Activated T-cell treated with anti-CD3 and anti-CD28 coated beads for 24 hours (primary cell): ENCODE results near the gene TMEM220.
A peak's percentile ranks its signal among the peaks of the same experiment; 100 is the strongest.

Experiments used
- DNase-seq: peaks from one replicate; pipeline ENCODE4 v3.0.0-alpha.2; 2020; ENCODE audit warnings: low read depth

TMEM220 gene

GRCh38 chr17:10729334-10730193 lies at the start of gene TMEM220:
Gene TMEM220 (minus strand): TSS chr17:10730023. CDS start chr17:10729851, 172 bp downstream.
- peak; percentile 8 for DNase-seq

GRCh38 chr17:10779609-10780008 lies 49.8 kb upstream of the TMEM220 start:
- no peak for DNase-seq

- DNase-seq = no peak
Measured at GRCh38 chr17:10777890-10778289, 48.1 kb upstream of the TMEM220 start.

- no peak for DNase-seq
Measured at GRCh38 chr17:10777131-10777807, 47.4 kb upstream of the TMEM220 start.

- no peak for DNase-seq
Measured at GRCh38 chr17:10776381-10776780, 46.6 kb upstream of the TMEM220 start.

GRCh38 chr17:10775740-10776356 lies 46.0 kb upstream of the TMEM220 start:
- DNase-seq = no peak

- no peak for DNase-seq
Measured at GRCh38 chr17:10775058-10775457, 45.2 kb upstream of the TMEM220 start.

GRCh38 chr17:10773391-10773790 lies 43.6 kb upstream of the TMEM220 start:
- DNase-seq = no peak

- DNase-seq = peak; percentile 14
Measured at GRCh38 chr17:10772425-10773380, 42.9 kb upstream of the TMEM220 start.

GRCh38 chr17:10771148-10771547 lies 41.3 kb upstream of the TMEM220 start:
- no peak for DNase-seq

GRCh38 chr17:10769840-10770239 lies 40.0 kb upstream of the TMEM220 start:
- no peak for DNase-seq

- DNase-seq = no peak
Measured at GRCh38 chr17:10768750-10769251, 39.0 kb upstream of the TMEM220 start.

- no peak for DNase-seq
Measured at GRCh38 chr17:10767232-10767631, 37.4 kb upstream of the TMEM220 start.

- DNase-seq = no peak
Measured at GRCh38 chr17:10762037-10762436, 32.2 kb upstream of the TMEM220 start.

- DNase-seq = no peak
Measured at GRCh38 chr17:10761281-10761680, 31.5 kb upstream of the TMEM220 start.

- no peak for DNase-seq
Measured at GRCh38 chr17:10758062-10758461, 28.2 kb upstream of the TMEM220 start.

GRCh38 chr17:10757647-10758046 lies 27.8 kb upstream of the TMEM220 start:
- DNase-seq = no peak

- DNase-seq = no peak
Measured at GRCh38 chr17:10757067-10757466, 27.2 kb upstream of the TMEM220 start.

GRCh38 chr17:10756619-10757018 lies 26.8 kb upstream of the TMEM220 start:
- no peak for DNase-seq

- no peak for DNase-seq
Measured at GRCh38 chr17:10756185-10756584, 26.4 kb upstream of the TMEM220 start.

- no peak for DNase-seq
Measured at GRCh38 chr17:10755592-10756127, 25.8 kb upstream of the TMEM220 start.
